Stimulated activated CD8-positive, alpha-beta memory T cell treated with anti-CD3 and anti-CD28 coated beads, Interleukin-15, amount 100 ng/mL, for 24 hours (primary cell): ENCODE results near the gene JUP.

ENCODE experiments used
- DNase-seq: peaks from one replicate; pipeline ENCODE4 v3.0.0-alpha.2; 2020; ENCODE audit warnings: low read depth

JUP gene

GRCh38 chr17:41758601-41759000 lies 27.9 kb downstream of the JUP start:
- no peak for DNase-seq

- DNase-seq, result no peak
Observed at GRCh38 chr17:41754066-41754465, 32.4 kb downstream of the JUP start.

- no peak for DNase-seq
Observed at GRCh38 chr17:41751288-41751687, 35.2 kb downstream of the JUP start.

DNA sequence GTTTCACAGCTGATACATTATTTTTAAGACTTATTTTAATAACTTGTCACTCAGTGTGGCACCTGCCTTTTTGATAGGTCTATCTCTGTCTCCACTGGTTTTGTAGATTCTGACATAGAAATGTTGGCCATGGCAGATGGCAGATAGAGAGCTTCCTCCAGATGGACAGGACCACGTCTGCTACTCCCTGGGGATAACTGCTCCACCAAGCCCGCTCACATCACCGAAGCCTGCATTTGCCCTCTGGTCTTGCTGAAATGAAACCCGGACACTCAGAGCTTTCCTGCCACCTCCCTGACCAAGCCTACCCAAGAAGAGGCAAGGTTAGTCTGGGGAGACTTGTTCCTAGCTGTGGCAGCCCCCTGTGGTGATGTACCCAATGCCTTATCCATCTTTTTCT lies 35.6 kb downstream of the JUP start:
- DNase-seq, result no peak

DNA sequence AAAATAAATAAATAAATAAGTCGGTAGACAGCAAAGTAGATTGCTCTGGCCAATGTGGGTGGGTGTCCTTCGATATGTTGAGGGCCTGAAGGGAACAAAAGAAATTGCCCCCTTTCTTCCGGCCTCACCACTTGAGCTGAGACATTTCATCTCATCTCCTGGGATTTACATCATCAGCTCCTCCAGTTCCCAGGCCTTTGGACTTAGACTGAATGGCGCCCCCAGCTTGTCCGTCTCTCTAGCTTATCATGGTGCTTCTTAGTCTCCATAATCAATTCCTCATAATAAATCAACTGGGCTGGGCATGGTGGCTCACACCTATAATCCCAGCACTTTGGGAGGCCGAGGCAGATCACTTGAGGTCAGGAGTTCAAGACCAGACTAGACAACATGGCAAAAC lies 38.2 kb downstream of the JUP start:
- no peak for DNase-seq

GRCh38 chr17:41741709-41742108 lies 44.8 kb downstream of the JUP start:
- DNase-seq, result no peak

- DNase-seq, result no peak
Observed at GRCh38 chr17:41740506-41740905, 46.0 kb downstream of the JUP start.

DNA sequence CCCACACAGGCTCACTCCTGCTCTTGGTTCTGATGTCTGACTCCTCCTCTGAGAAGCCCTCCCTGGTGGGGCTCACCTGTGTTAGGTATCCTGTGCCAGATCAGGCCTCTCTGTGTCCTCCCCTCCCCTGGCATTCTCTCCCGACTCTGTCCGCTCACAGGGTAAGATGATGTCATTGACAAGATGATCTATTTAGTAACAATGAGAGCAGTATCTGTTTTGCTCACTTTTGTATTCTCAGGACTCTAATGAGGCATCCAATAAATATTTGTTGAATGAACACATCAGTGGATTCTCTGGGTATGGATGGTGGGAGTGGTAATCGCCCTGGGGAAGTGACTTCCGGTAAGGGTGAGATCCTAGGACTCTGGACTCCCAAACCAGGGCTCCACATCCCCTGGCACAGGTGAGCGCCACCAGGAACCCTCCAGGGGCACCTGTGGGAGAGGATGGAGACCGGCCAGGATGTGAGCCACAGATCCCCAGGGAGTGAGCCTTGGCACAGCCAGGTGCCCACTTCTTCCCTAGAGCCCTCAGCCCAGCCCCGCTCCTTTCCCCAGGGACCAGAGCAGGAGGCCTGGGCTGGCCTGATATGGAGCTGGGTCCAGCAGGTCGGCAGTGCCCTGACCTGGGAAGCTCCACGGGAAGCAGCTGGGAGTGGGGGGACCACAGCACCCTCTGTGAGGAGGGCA lies 46.7 kb downstream of the JUP start:
- no peak for DNase-seq

- no peak for DNase-seq
Observed at GRCh38 chr17:41738801-41739112, 47.8 kb downstream of the JUP start.

GRCh38 chr17:41738077-41738800 lies 48.3 kb downstream of the JUP start:
- peak; percentile 62 for DNase-seq

- DNase-seq, result no peak
Observed at GRCh38 chr17:41737680-41738023, 48.9 kb downstream of the JUP start.

DNA sequence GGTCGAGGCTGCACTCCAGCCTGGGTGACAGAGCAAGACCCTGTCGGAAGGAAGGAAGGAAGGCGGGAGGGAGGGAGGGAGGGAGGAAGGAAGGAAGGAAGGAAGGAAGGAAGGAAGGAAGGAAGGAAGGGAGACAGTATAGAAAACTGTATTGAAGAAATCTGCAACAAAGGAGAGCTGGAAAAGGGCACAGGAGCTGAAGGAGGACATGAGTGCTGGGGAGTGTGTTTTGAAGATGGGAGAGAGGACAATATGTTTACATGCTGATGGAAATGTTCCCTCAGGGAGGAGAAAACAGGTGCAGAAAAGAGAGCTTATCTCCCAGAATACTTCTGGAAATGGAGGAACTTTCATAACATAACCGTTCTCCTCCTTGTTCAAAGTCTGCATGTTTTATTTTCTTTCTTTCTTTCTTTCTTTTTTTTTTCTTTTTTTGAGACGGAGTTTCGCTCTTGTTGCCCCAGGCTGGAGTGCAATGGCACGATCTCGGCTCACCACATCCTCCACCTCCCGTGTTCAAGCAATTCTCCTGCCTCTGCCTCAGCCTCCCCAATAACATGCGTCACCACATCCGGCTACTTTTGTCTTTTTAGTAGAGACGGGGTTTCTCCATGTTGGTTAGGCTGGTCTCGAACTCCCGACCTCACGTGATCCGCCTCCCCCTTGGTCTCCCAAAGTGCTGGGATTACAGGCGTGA lies 49.4 kb downstream of the JUP start:
- DNase-seq, result no peak

DNA sequence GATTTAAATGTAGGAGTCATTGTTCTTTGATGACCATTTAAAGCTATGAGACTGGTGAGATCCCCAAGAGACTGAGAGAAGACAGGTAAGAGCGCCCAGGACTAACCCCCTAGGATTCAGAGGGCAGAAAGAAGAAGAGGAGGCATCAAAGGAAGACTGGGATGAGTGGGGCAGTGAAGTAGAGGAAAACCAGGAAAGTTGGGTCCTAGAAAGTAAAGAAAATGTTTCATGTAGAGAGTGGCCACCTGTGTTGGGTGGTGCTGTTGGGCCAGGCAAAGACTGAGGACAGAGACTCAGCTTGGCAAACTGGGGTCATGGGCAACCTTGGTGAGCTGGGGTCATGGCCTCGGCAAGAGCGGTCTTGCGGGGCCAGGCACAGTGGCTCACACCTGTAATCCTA lies 50.8 kb downstream of the JUP start:
- no peak for DNase-seq

- no peak for DNase-seq
Observed at GRCh38 chr17:41734949-41735313, 51.6 kb downstream of the JUP start.

- DNase-seq, result no peak
Observed at GRCh38 chr17:41734139-41734948, 52.2 kb downstream of the JUP start, which contains the start of gene HAP1. TSS of gene HAP1 (minus strand) at chr17:41734643. CDS start at chr17:41734634, 9 bp downstream.

DNA sequence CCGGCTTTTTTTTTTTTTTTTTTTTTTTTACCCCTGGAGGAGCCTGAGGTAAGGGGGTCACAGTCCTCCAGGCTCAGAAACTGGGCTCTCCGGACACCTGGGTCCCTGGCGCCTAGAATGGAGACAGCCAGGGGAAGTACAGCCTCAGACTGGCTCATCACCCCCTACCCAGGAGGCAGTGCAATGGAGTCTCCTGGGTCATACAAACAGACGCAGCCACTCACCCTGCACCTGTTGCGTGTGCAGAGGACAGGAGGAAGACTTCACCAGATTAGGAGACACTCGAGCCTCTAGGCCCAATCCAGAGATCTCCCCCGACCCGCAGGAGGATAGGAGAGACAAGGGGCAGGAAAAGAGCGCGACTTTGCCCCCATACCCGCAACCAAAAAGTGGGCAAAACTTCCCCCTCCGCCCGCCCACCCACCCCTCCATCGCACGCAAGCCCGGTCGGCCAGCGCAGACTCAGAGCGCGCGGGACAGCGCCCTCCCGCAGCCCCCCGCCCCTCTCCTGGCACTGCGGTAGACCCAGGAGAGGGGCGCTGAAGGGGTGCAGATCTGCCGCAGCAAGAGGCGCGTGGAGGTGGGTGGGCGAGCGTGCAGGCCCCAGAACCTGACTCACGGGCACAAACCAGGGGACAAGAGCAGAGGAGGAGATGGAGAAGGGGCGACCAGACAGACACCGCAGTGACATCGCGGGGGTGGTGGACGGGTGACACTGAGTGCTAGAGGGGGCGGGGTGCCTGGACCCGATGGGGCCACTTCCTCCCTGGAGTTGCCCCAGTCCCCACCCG lies 53.0 kb downstream of the JUP start:
- DNase-seq, result no peak

DNA sequence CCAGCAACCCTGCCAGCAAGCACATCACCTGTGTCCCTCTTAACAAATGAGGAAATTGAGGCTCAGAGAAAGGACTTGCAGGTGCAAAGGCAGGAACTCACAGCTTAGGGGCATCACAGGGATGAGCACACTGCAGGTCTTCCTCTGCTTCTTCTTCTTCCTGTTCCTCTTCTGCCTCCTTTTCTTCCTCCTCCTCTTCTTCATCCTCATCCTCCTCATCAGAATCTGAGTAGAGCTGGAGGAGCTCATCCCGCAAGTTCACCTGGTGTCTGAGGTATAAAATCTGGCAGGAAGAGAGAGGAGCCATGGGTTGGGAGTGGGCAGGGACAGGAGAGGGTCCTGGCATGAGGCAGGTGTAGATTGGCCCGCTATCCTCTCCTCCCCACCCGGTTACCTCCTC lies 54.7 kb downstream of the JUP start:
- DNase-seq, result no peak

- DNase-seq, result no peak
Observed at GRCh38 chr17:41730479-41730878, 56.0 kb downstream of the JUP start.

DNA sequence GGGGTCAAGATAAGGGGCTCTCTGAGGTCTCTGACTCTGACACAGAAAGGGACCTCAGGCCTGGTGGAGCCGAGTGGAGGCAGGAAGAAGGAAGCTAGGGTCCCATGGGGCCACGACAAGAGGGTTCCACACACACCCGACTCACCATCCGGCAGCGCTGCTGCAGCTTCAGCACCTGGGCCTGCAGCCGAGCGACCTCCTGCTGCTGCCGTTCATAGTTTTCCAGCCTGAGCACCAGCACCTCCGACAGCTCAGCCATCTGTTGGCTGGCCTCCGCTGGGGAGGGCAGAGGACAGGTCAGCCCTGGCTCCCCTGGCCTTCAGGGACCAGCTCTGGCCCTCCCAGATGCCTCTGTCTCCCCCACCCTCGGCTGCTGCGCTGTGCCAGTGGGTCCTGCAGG lies 58.5 kb downstream of the JUP start:
- DNase-seq, result no peak

DNA sequence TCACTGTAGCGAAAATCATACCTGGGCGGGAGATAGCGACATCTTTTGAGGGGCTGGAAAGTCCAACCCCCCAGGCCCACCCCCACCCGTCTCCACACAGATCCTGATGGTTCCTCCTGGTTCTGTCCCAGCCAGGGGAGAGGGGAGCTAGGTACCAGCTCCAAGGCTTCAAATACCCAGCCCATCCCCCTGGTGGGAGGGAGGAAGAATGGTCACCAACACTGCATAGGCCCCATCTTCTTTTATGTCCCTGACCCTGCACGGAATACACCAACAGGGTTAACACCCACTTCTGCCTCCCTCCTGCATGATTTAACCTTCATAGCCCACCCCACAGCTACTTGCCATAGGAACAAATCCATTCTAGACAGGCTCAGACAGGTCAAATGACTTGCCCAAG lies 61.4 kb downstream of the JUP start:
- DNase-seq, result no peak

- DNase-seq, result no peak
Observed at GRCh38 chr17:41724476-41725050, 61.9 kb downstream of the JUP start.
